ENCODE measurements around the gene ADAMTS5.

GRCh38 chr21:26967062-26967913 is at the start of gene ADAMTS5:
- no peak for TF ChIP-seq CTCF (IDR thresholded peaks at IDR 0.05; ENCODE audit: low read depth, low read length)
- TF ChIP-seq EZH2phosphoT487 (IDR thresholded peaks at IDR 0.05; ENCODE audit: low read depth): no peak
